K562 (cell line): Measurements from ENCODE around the gene CEP78. TPM values are rescaled to one million over a fixed set of nuclear protein-coding genes. Genes with fewer than 3 reads are reported as not detected.

ENCODE experiments used
- HEY1 ChIP-seq: fragments of 250-450 bp; sonication (Bioruptor Pico); IDR thresholded peaks from 2 replicates; pipeline ENCODE4 v1.5.0; 2020; ENCODE audit warnings: mild to moderate bottlenecking, moderate library complexity, borderline replicate concordance
- SFPQ ChIP-seq: fragments of 200-400 bp; formaldehyde crosslinking; IDR thresholded peaks from 2 replicates; pipeline ENCODE4 v1.6.1; 2017; ENCODE audit warnings: mild to moderate bottlenecking, low read depth, low read length, moderate library complexity
- ZNF174 ChIP-seq: fragments of 250-450 bp; sonication (Bioruptor Pico); IDR thresholded peaks from 2 replicates; pipeline ENCODE4 v1.4.0; 2020; ENCODE audit warnings: mild to moderate bottlenecking
- polyA plus RNA-seq, 8 experiments: library from polyadenylated mRNA; depleted of rRNA in 4 of 8; stranded (reverse) in 5 of 8; unstranded in 3 of 8; fragments of >200 nt; fragmentation: Nextera tagmentation in 2 of 8; fragmentation: Illumina TruSeq in 1 of 8; extraction: Ambion mirVana in 2 of 8; extraction: Trizol in 1 of 8; gene quantifications; 2 replicates each; pipeline versions ENCODE4 v1.2.1 to v1.2.3, GENCODE V29; 2011 to 2014; ENCODE audit warnings: inconsistent platforms in 1 of 8, missing spikeins in 1 of 8
- total RNA-seq, 7 experiments: library from RNA; depleted of rRNA in 6 of 7; stranded (reverse); fragments of >200 nt in 6 of 7; fragmentation: Illumina TruSeq in 2 of 7; extraction: Trizol in 2 of 7; gene quantifications; 2 replicates each; pipeline versions ENCODE4 v1.2.1 to v1.2.3, GENCODE V29; 2011 to 2021; ENCODE audit warnings: low replicate concordance in 1 of 7
- TF ChIP-seq, protein P1 (sequence below): fragments of 200-600 bp; sonication (generic); IDR thresholded peaks from one replicate; pipeline ENCODE4 v1.6.1; 2012; ENCODE audit warnings: mild to moderate bottlenecking, low read depth, low read length, inconsistent platforms

The CEP78 gene
- total and polyA plus RNA-seq, 9 of the 15 experiments (the other 6 are each of a cell fraction or from before 2014, with no cell fraction given), result 3.5 to 26.0 (median 21.5) TPM

DNA sequence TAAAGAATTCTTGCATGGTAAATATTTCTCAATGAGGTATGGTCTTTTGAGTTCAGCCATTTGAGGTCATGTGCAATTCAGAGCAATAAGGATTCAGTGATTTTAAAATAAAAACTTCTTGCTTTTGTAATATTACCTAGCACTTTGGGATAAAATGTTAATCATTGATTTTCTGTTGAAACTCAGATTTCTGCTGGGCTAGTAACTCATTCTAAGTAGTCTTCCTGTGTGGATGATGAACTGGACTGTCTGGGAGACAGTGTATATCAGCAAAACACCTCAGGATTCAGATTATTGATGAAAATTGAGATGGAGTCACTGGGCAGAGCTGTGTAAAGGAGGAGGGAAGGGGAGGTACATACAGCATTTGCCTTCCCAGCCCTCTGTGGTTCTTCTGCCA, 50.2 kb downstream of the CEP78 start (continued):
- TF ChIP-seq, protein P1, sequence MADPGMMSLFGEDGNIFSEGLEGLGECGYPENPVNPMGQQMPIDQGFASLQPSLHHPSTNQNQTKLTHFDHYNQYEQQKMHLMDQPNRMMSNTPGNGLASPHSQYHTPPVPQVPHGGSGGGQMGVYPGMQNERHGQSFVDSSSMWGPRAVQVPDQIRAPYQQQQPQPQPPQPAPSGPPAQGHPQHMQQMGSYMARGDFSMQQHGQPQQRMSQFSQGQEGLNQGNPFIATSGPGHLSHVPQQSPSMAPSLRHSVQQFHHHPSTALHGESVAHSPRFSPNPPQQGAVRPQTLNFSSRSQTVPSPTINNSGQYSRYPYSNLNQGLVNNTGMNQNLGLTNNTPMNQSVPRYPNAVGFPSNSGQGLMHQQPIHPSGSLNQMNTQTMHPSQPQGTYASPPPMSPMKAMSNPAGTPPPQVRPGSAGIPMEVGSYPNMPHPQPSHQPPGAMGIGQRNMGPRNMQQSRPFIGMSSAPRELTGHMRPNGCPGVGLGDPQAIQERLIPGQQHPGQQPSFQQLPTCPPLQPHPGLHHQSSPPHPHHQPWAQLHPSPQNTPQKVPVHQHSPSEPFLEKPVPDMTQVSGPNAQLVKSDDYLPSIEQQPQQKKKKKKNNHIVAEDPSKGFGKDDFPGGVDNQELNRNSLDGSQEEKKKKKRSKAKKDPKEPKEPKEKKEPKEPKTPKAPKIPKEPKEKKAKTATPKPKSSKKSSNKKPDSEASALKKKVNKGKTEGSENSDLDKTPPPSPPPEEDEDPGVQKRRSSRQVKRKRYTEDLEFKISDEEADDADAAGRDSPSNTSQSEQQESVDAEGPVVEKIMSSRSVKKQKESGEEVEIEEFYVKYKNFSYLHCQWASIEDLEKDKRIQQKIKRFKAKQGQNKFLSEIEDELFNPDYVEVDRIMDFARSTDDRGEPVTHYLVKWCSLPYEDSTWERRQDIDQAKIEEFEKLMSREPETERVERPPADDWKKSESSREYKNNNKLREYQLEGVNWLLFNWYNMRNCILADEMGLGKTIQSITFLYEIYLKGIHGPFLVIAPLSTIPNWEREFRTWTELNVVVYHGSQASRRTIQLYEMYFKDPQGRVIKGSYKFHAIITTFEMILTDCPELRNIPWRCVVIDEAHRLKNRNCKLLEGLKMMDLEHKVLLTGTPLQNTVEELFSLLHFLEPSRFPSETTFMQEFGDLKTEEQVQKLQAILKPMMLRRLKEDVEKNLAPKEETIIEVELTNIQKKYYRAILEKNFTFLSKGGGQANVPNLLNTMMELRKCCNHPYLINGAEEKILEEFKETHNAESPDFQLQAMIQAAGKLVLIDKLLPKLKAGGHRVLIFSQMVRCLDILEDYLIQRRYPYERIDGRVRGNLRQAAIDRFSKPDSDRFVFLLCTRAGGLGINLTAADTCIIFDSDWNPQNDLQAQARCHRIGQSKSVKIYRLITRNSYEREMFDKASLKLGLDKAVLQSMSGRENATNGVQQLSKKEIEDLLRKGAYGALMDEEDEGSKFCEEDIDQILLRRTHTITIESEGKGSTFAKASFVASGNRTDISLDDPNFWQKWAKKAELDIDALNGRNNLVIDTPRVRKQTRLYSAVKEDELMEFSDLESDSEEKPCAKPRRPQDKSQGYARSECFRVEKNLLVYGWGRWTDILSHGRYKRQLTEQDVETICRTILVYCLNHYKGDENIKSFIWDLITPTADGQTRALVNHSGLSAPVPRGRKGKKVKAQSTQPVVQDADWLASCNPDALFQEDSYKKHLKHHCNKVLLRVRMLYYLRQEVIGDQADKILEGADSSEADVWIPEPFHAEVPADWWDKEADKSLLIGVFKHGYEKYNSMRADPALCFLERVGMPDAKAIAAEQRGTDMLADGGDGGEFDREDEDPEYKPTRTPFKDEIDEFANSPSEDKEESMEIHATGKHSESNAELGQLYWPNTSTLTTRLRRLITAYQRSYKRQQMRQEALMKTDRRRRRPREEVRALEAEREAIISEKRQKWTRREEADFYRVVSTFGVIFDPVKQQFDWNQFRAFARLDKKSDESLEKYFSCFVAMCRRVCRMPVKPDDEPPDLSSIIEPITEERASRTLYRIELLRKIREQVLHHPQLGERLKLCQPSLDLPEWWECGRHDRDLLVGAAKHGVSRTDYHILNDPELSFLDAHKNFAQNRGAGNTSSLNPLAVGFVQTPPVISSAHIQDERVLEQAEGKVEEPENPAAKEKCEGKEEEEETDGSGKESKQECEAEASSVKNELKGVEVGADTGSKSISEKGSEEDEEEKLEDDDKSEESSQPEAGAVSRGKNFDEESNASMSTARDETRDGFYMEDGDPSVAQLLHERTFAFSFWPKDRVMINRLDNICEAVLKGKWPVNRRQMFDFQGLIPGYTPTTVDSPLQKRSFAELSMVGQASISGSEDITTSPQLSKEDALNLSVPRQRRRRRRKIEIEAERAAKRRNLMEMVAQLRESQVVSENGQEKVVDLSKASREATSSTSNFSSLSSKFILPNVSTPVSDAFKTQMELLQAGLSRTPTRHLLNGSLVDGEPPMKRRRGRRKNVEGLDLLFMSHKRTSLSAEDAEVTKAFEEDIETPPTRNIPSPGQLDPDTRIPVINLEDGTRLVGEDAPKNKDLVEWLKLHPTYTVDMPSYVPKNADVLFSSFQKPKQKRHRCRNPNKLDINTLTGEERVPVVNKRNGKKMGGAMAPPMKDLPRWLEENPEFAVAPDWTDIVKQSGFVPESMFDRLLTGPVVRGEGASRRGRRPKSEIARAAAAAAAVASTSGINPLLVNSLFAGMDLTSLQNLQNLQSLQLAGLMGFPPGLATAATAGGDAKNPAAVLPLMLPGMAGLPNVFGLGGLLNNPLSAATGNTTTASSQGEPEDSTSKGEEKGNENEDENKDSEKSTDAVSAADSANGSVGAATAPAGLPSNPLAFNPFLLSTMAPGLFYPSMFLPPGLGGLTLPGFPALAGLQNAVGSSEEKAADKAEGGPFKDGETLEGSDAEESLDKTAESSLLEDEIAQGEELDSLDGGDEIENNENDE, result no peak
- TF ChIP-seq ZNF174 (CRISPR knock-in tag), result no peak
- no peak for TF ChIP-seq SFPQ
- TF ChIP-seq HEY1 (CRISPR knock-in tag), result no peak
- TF ChIP-seq, all 486 proteins: peak for 0
